GM19324 (cell line): ENCODE results near the gene PDXK.
A peak's percentile ranks its signal among the peaks of the same experiment; 100 is the strongest.

Experiments used
- ATAC-seq: cut with Tn5 transposase; IDR thresholded peaks from one replicate; pipeline ENCODE4 v1.9.1; 2021; ENCODE audit warnings: mild to moderate bottlenecking, moderate library complexity; ENCODE audit not compliant: unreplicated experiment, low FRiP score

PDXK gene

DNA sequence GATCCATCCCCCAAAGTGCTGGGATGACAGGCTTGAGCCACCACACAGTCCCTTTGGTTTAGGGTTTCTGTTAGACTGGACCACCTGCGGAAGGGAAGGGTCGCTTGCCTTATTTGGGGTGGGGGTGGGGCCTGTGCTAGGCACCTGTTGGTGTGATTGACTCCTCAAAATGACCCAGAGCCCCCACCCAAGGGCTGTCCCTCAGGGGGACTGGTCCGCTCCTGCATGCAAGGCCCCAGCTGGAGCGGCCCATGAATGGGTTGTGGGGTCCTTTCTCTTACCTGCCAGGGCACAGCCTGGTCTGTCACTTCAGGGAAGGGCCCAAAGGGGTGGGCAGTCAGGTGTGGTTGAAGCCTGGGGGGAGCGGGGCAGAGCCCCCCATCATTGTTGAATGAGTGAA, 59.0 kb downstream of the PDXK start:
- no peak for ATAC-seq

DNA sequence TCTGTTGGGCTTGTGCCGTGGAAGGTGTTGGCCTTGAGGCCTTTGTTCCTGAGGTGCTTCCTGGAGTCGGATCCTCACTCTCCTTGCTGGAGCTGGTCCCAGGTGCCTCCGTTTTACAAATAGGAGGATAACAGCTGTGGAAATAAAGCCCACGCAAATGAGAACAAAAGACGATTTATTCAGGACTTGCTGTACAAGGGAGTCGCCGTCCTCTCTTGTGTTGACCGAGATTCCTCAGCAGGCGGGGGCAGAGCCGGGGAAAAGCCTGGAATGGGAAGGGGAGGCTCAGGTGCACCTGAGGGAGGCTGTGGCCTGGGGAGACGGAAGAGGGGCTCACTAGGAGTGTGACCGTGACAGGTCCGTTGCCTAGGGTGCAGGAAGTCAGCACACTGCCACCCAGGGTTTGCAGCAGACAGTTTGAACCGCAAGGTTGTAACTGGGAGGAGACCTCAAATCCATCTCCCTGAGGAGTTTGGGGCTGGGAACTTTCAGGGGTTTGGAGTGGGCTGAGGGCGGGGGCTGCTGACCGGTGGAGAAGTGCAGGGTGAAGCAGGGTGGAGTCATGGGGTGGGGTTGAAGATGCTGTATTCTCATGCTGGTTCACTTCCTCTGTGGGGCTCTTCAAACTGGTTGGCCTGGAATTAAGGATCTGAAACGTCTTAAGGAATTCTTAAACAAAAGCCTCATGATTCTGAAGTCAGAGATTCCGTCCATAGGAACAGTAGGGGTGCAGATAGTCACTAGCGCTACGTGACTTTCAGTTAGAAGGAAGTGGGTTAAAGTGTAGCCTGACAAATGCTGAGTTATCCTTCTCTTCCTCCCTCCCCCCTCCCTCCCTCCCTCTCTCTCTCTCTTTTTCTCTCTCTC, 59.8 kb downstream of the PDXK start:
- no peak for ATAC-seq

DNA sequence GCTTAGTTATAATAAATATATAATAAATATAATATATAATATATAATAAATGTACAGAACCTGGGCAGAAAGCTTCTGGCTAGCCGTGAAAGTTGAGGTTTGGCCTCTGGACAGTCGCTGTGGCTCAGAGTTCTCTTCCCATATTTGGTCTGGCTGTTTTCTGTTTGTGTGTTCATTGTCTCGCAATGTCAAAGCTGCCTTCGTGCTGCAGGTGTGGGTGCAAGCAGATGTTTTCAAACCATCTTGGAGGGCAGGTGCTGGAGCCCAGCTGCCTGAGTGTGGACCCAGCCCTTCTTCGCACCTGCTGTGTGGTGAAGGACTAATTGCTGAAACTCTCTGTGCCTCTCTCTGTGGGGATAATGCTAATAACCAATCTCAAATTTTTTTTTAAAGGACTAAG, 60.7 kb downstream of the PDXK start:
- ATAC-seq = no peak

DNA sequence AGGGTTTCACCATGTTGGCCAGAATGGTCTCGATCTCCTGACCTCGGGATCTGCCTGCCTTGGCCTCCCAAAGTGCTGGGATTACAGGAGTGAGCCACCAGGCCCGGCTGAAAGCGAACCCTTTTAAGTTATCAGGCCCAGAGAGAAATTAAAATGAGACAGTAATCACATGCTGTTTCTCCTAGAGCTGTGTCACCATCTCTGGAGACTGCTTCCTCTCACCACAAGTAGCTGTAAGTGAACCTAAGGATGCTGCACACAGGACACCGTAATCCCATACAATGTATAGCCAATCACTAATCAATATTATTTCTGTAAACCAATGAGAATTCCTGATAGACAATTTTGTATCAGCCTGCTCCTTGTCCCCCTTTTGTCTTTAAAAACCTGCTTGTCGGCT, 62.9 kb downstream of the PDXK start:
- no peak for ATAC-seq

DNA sequence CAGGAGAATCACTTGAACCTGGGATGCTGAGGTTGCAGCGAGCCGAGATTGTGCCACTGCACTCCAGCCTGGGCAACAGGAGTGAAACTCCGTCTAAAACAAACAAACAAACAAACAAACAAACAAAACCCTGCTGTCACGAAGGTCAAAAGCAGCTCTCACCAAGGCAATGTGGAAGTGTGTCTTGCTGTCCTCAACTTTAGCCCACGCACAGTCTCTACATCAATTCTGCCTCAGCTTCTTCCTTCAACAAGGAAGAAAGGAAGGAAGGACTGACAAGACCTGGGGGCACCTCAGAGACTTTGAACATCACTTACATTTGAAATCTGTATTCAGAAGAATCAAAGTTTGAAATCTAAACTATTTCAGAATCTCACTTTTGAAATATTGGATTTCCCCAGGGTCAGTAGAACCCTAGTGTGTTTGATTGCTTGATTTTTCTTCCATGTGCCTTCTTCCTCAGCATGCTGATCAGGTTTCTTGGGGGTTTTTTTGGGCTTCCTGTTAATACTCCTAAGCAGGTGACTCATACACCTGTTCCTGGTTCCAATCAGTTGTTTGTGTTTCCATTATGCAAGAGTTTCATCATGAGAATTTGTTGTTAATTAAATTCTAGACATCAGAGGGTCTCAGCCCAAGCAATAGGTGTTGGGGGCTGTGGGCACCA, 63.6 kb downstream of the PDXK start:
- ATAC-seq = no peak

DNA sequence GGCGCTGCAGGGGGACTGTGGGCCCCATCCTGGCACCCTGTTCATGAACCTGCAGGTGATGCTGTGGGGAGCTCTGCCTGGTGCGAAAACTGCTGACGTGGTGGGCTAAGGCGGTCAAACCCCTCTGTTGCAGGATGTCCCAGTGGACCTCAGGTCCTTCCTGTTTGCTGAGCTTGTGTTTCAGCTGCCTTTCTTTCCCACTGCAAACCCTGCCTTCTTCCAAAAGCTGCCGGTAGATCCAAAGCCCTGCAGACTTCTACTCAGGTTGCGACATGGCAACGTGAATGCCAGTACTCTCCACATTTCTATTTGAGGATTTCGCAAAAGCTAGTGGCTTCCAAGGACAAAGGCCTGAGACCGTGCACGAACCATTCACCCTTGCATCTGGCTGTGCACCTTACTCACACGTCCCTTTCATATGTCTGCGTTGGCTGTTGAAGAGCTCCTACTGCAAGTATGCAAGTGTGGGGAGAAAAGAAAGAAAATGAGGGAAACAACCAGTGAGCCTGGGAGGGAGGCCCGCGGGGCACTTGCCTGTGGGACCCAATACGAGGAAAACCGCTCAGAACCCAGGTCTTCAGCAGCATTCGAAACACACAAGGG, 64.3 kb downstream of the PDXK start:
- ATAC-seq = no peak

DNA sequence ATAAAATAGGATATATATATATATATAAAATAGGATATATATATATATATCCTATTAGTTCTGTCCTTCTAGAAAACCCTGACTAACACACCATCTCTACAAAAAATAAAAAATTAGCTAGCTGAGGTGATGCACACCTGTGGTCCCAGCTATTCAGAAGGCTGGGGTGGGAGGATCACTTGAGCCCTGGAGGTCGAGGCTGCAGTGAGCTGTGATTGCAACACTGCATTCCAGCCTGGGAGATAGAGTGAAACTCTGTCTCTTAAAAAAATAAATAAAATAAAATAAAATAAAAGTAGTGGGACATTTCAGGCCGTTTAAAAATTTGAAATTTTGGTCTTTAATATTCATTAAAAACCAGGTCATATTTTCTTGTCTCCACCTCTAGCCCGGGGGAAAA, 66.2 kb downstream of the PDXK start:
- no peak for ATAC-seq

DNA sequence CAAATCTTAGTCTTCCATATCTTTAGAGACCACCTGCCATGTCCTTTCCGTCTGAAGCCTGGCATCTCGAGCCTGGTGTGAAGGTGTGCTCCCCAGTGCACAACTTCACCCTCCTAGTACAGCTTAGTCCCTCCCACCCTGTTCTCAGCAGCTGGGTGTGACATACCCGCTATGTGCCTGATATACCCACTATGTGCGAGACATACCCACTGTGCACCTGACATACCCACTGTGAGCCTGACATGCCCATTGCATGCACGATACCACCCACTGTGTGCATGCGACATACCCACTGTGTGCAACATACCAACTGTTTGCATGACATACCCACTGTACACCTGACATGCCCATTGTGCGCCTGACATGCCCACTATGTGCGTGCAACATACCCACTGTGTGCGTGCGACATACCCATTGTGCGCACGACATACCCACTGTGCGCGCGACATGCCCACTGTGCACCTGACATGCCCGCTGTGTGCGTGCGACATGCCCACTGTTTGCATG, 67.4 kb downstream of the PDXK start:
- no peak for ATAC-seq

DNA sequence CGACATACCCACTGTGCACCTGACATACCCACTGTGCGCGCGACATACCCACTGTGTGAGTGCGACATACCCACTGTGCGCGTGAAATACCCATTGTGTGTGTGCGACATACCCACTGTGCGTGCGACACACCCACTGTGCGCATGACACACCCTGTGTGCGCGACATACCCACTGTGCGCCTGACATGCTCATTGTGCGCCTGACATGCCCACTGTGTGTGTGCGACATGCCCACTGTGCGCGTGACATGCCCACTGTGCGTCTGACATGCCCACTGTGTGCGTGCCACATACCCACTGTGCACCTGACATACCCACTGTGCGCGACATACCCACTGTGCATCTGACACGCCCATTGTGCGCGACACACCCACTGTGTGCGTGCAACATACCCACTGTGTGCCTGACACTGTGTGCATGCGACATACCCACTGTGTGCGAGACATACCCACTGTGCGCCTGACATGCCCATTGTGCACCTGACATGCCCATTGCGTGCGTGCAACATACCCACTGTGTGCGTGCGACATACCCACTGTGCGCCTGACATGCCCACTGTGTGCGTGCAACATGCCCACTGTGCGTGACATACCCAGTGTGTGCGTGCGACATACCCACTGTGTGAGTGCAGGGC, 68.0 kb downstream of the PDXK start:
- no peak for ATAC-seq

DNA sequence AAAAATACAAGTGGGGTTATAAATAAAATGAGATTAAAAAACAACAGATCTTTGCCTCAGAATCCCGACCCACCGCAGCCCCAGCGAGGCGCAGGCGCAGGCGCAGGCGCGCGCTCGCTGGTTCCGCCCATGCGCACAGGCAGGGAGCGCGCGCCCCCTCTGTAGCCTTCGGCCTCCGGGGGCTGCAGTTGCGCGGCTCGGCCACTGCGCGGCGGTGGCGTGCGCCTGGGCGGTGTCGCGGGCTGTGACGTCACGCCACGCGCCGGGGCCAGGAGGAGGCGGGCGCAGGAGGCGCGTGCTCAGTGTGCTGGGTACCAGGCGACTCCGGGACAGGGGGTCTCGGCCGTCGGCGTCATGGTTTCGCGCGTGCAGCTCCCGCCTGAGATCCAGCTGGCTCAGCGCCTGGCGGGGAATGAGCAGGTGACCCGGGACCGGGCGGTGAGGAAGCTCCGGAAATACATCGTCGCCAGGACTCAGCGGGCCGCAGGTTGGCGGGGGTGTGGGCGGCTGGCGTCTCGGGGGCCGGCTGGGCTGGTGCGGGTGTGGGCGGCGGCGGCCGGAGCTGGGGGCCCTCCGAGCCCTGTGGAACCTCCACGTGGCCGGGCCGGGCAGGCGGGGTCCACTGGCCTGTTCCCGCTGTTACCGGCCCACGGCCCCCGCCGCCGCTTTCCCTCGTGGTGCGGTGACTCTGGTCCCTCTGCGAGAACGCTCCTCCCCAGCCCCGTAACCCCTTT, 70.5 kb downstream of the PDXK start, which contains the start of gene RRP1:
Gene RRP1, plus strand, starts transcription at position 302 of the 734 bp plus-strand sequence. Its CDS starts 53 bp downstream, at position 355.
- ATAC-seq = peak; percentile 90

DNA sequence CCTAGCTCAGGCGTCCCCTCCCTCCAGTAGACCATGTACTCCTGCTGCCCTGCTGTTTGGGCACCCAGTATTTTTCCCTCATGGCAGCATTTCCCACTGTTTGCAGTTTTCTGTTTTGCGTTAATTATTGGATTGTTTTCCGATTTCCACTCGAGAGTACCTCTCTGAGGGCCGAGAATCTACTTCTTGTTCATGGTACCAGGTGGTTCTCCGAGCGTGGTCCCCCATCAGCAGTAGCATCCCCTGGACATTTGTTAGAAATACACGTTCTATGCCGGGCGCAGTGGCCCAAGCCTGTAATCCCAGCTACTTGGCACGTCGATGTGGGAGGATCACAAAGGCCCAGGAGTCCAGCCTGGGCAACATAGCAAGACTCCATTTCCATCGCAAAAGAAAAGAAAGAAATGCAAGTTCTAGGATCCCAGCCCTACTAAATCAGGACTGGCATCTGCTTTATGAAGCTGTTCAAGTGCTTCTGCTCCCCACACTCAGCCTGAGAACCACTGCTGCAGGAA, 71.1 kb downstream of the PDXK start:
- no peak for ATAC-seq

DNA sequence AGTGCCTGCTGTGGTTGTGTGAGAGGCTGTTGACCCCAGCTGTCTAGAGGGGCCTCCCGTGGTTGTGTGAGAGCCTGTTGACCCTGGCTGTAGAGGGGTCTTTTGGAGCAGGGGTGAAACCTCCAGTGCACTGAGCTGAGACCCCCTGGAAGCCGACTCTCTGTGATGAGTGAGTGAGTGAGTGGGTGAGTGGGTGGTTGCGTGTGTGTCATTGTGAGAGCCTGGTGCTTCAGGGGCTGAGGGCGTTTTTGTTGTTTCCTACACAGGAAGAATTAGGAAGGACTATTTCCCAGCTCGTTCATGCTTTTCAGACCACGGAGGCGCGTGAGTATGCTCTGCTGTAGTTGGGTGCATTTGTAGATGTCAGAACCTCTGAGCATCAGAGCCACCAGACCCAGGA, 73.5 kb downstream of the PDXK start:
- ATAC-seq = no peak

DNA sequence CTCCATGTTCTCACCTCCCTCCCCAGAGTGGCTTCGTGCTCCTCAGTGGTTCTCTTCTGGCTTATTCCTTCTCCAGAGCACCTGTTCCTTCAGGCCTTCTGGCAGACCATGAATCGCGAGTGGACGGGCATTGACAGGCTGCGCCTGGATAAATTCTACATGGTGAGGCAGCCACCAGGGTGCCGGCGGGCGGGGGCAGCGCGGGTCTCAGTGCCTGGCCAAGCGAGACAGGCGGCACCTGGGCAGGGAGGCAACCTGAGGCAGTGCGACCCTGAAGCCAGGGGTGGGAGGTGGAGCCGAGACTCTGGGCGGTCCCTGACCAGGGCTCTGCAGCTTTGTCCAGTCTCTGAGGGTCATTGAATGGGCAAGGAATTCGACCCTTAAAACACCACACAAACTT, 74.3 kb downstream of the PDXK start:
- ATAC-seq = no peak

DNA sequence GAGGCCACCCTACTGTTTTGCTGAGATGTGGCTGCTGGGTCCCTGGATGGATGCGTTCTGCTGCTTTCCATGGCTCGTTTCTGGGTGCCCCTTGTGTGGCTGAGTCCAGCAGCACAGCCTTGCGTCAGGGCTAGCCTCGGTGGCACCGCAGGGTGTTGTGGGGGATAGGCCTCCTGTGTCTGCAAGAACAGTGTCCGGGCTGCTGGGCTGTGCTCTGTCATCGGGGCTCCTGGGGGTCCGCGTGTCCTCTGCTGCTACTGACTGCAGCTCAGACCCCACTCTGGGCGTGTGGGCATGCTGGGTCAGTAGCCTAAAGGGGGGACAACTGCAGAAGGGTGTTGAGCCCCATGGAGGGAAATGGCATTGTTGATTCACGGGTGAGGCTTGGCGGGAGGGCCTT, 75.4 kb downstream of the PDXK start:
- no peak for ATAC-seq

DNA sequence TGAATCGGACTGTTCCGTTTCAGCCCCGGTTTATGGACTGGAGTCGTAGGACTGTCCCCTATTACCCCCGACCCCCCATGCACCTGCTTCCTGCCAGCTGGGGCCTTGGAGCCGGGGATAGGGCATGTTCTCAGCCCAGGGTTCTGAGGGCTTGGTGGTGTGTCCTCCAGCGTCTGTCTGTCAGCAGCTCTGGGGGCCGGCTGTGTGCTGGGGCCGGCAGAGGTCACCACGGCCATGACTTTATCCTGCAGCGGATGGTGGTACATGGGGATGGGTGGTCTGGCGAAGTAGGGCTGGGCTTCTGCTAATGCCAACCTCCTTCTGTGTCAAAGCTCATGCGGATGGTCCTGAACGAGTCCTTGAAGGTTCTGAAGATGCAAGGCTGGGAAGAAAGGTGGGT, 75.9 kb downstream of the PDXK start:
- ATAC-seq = no peak

DNA sequence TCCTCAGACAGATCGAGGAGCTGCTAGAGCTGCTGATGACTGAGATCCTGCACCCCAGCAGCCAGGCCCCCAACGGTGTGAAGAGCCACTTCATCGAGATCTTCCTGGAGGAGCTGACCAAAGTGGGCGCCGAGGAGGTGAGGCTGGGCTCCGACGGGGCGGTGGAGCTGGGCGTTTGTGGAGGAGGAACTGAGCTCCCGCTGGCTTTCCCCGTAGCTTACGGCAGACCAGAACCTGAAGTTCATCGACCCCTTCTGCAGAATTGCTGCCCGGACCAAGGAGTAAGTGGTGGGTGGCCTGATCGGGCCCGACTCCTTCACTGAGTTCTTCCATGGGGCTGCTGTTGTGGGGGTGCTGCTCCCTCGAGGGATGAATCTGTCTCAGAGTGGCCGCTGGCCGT, 78.5 kb downstream of the PDXK start:
- no peak for ATAC-seq

DNA sequence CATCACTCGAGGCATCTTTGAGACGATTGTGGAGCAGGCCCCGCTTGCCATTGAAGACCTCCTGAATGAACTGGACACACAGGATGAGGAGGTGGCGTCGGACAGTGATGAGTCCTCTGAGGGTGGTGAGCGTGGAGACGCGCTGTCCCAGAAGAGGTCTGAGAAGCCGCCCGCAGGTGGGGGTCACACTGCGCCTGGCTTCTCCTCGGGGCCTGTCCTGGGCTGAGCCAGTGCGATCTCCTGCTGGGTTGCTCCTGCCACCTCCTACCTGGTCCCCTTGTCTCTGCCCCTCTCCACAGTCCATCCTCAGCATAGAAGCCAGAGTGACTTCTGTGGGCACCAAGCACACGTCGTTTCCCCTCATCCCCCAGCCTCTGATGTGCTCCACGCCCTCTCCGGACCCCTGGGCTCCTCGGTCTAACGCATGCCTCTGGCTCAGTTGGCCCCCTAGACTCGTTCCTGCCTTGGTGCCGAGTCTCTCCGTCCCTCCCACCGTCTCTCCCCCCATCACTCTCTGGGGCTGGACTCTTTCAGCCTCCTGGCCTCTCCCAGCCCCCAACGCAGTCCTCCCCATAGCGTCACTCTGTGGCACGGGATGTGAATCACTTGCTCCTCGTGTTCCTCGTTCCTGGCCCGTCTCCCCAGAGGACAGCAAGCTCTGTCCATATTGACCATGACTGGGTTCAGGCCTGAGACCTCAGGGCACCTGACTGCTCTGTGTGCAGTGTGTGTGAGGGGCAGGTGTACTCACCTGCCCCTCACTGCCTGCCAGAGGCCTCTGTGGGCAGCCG, 79.2 kb downstream of the PDXK start:
- ATAC-seq = no peak

DNA sequence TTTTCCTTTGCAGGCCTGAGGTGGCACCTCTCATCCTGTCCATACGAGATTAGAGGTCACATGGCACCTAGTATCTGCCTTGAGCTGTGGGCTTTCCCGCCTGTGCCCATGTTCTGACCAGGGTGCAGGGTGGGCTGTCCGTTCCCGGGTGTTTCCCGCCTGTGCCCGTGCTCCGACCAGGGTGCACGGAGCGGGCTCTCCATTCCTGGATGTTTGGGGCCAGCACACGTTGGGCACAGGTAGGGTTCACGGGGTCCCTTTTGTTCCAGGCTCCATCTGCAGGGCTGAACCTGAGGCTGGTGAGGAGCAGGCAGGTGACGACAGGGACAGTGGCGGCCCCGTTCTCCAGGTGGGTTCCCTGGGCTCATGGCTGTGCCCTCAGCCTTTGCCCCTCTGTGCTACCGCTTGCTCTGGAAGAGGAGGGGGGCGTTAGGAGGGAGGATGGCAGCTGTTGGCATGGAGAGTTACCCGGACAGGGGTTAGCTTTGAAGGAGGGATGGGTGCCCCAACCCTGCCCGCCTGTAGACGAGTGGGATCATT, 80.4 kb downstream of the PDXK start:
- no peak for ATAC-seq

DNA sequence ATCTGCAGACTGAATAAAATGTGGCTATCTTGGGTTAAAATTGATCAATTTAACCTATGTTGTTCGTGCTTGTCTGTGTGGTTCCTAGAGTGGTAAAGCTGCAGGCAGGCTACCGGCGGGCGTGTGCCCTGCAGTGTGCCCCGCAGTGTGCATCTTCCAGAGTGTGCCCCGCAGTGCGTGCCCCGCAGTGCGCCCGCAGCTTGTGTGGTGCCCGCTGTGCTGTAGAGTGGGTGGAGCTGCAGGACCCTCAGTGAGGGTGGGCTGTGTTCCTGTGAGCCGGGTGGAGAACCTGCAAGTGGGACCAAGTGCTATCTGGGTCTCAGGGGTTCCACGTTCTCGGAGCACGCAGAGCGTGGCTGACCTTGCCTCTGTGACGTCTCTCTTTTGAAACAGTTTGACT, 81.2 kb downstream of the PDXK start:
- ATAC-seq = no peak
